ENCODE data around the gene MT2A. TPM values are rescaled to one million over a fixed set of nuclear protein-coding genes. Genes with fewer than 3 reads are reported as not detected.

MT2A gene
- total RNA-seq, 1 donor: 33.7 TPM

GRCh38 chr16:56633535-56633934 is 25.2 kb downstream of the MT2A start:
- TF ChIP-seq CTCF (IDR thresholded peaks at IDR 0.05; ENCODE audit: extremely low read depth, low read depth, low read length): no peak

DNA sequence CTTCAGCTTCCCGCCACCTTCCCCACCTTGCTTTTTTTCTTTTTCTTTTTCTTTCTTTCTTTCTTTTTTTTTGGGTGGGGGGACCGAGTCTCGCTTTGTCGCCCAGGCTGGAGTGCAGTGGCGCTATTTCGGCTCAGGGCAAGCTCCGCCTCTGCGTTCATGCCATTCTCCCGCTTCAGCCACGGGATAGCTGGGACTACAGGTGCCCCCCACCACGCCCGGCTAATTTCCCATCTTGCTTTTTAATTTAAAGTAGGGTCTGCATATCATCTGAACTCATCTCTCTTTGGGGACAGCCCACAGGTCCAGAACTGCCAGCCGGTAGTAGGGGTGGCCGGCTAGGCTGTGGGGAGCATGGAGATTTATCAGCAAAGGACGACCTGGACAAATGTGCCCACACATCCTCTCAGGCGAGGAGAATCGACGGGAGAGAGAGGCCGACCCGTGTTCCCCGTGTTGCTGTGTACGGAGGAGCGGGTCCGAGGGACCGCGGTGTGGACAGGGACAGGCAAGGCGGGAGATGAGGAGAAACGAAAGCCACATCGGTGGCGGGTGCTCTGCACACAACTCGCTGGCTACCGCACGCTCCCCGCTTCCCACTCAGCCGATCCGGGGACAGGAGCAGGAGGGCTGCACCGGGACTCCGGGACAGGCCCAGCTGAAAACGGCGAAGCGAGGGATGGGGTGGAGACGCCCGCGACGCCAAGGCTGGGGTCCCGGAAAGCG is 26.5 kb downstream of the MT2A start:
- DNase-seq (ENCODE audit: insufficient read length, low spot score, missing footprints): no peak
- Histone ChIP-seq H3K4me2 (ENCODE audit: insufficient read depth, low read length) (no peak overlapping the region), H3K9me3 (ENCODE audit: low read depth, low read length) (no peaks in the 10 kb centered on the region), H3K36me3 (ENCODE audit: insufficient read depth, low read length) (no peaks in the 10 kb centered on the region), H2AFZ (ENCODE audit: low read length) (no peak overlapping the region), H3K79me2 (ENCODE audit: insufficient read depth, low read length) (no peaks in the 10 kb centered on the region), H3K4me1 (ENCODE audit: insufficient read depth, low read length) (peaks cover 12% of the 10 kb centered on the region), H3K27ac (ENCODE audit: low read depth, low read length) (no peak overlapping the region), H4K20me1 (ENCODE audit: insufficient read depth, low read length) (no peaks in the 10 kb centered on the region), H3K27me3 (ENCODE audit: insufficient read depth, low read length) (peaks cover 6% of the 10 kb centered on the region), H3K4me3 (ENCODE audit: insufficient read depth, low read length) (no peak overlapping the region)
- TF ChIP-seq CTCF (IDR thresholded peaks at IDR 0.05; ENCODE audit: extremely low read depth, low read depth, low read length): no peak

More at GRCh38 chr16:56633535-56633934, 25.2 kb downstream of the MT2A start:
- no peak overlapping the region for H3K4me3 ChIP-seq (ENCODE audit: insufficient read depth, low read length)
- peaks cover 8% of the 10 kb centered on the region for H3K4me1 ChIP-seq (ENCODE audit: insufficient read depth, low read length)
- no peak overlapping the region for H2AFZ ChIP-seq (ENCODE audit: low read length)
- no peaks in the 10 kb centered on the region for H3K36me3 ChIP-seq (ENCODE audit: insufficient read depth, low read length)
- no peaks in the 10 kb centered on the region for H4K20me1 ChIP-seq (ENCODE audit: insufficient read depth, low read length)
- DNase-seq (ENCODE audit: insufficient read length, low spot score, missing footprints): no peak
- no peak overlapping the region for H3K4me2 ChIP-seq (ENCODE audit: insufficient read depth, low read length)
- H3K27me3 ChIP-seq (ENCODE audit: insufficient read depth, low read length): peaks cover 6% of the 10 kb centered on the region
- no peak overlapping the region for H3K27ac ChIP-seq (ENCODE audit: low read depth, low read length)
- H3K79me2 ChIP-seq (ENCODE audit: insufficient read depth, low read length): no peaks in the 10 kb centered on the region
- no peaks in the 10 kb centered on the region for H3K9me3 ChIP-seq (ENCODE audit: low read depth, low read length)

DNA sequence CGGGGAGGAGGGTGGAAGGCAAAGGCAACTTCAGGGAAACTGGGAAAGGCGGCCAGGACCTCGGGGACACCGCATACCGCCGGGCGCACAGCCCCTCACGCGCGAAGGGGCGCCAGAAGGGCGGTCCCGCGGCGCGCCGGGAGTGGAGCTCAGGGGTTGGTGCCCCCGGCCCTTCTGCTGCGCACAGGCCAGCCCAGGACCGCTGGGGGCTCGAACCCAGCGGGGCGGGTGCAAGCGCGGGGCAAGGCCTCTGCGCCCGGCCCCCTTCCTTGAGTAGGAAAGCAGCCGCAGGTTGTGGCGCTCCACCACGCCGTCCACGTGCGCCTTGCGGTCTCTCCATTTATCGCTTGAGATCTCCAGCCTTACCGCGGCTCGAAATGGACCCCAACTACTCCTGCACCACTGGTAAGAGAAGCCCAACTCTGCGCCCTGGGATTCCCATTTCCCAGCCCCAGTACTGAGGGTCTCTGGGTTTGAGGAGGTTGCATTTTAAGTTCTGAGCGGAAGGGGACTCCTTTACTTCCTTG is 27.1 kb downstream of the MT2A start:
- no peak for TF ChIP-seq CTCF (IDR thresholded peaks at IDR 0.05; ENCODE audit: extremely low read depth, low read depth, low read length)
- DNase-seq (ENCODE audit: insufficient read length, low spot score, missing footprints): no peak
- Histone ChIP-seq H3K4me1 (ENCODE audit: insufficient read depth, low read length) (peaks cover 12% of the 10 kb centered on the region), H3K79me2 (ENCODE audit: insufficient read depth, low read length) (no peaks in the 10 kb centered on the region), H3K4me2 (ENCODE audit: insufficient read depth, low read length) (no peak overlapping the region), H3K9me3 (ENCODE audit: low read depth, low read length) (no peaks in the 10 kb centered on the region), H3K4me3 (ENCODE audit: insufficient read depth, low read length) (no peak overlapping the region), H2AFZ (ENCODE audit: low read length) (no peak overlapping the region), H3K27me3 (ENCODE audit: insufficient read depth, low read length) (peaks cover 6% of the 10 kb centered on the region), H3K36me3 (ENCODE audit: insufficient read depth, low read length) (no peaks in the 10 kb centered on the region), H3K27ac (ENCODE audit: low read depth, low read length) (no peak overlapping the region), H4K20me1 (ENCODE audit: insufficient read depth, low read length) (no peaks in the 10 kb centered on the region)

DNA sequence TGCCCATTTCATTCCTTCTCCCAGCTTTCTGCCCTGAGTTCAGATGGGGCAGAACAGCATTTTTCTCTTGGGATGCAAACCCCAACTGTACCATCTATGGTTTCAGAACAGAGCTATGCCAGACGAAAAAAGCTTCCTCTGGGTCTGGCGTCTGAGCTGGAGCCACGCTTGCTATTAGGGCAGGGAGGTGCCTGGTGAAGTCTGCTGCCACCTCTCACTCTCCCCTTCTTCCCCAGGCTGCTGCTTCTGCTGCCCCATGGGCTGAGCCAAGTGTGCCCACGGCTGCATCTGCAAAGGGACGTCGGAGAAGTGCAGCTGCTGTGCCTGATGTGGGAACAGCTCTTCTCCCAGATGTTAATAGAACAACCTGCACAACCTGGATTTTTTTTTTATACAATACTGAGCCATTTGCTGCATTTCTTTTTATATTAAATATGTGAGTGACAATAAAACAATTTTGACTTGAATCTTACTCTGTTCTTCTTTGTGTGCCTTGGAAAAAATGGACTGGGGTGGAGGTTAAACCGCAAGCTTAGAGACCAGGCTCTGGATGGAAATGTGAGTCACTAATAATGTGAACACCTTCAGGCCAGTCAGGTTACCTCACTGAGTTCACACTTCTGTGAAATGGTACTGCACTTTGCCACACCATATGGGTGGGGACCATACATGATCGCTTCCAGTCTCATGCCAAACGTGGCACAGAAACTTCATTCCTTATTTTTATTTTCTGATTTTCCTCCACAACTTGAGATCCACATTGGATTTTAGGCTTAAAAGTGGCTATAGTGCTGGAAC is 28.4 kb downstream of the MT2A start:
- Histone ChIP-seq H3K79me2 (ENCODE audit: insufficient read depth, low read length) (no peaks in the 10 kb centered on the region), H3K4me1 (ENCODE audit: insufficient read depth, low read length) (peaks cover 10% of the 10 kb centered on the region), H3K27ac (ENCODE audit: low read depth, low read length) (no peak overlapping the region), H3K36me3 (ENCODE audit: insufficient read depth, low read length) (no peaks in the 10 kb centered on the region), H3K9me3 (ENCODE audit: low read depth, low read length) (no peaks in the 10 kb centered on the region), H2AFZ (ENCODE audit: low read length) (no peak overlapping the region), H3K4me2 (ENCODE audit: insufficient read depth, low read length) (no peak overlapping the region), H3K4me3 (ENCODE audit: insufficient read depth, low read length) (no peak overlapping the region), H4K20me1 (ENCODE audit: insufficient read depth, low read length) (no peaks in the 10 kb centered on the region), H3K27me3 (ENCODE audit: insufficient read depth, low read length) (peaks cover 6% of the 10 kb centered on the region)
- TF ChIP-seq CTCF (IDR thresholded peaks at IDR 0.05; ENCODE audit: extremely low read depth, low read depth, low read length): no peak
- DNase-seq (ENCODE audit: insufficient read length, low spot score, missing footprints): peak; percentile 85
